Testis (tissue), 2 donors: Measurements from ENCODE around the gene ADRA2A.

Source experiments
- CTCF ChIP-seq, 3 experiments: fragments of 450-650 bp in 2 of 3; fragments of 200-600 bp in 1 of 3; sonication (generic) in 1 of 3; IDR thresholded peaks; one replicate each; pipeline ENCODE4 v1.5.1; 2016 to 2019; ENCODE audit warnings: antibody characterized with exemption in 3 of 3, mild to moderate bottlenecking in 2 of 3, moderate library complexity in 1 of 3
- POLR2A ChIP-seq: fragments of 450-650 bp; IDR thresholded peaks from one replicate; pipeline ENCODE4 v1.6.1; 2017; ENCODE audit warnings: antibody characterized with exemption, mild to moderate bottlenecking, moderate library complexity

- no peak for TF ChIP-seq CTCF (IDR thresholded peaks at IDR 0.05)
- TF ChIP-seq POLR2A, result no peak
Measured at GRCh38 chr10:111122127-111122526, 45.3 kb downstream of the ADRA2A start.
